ENCODE measurements around the gene TRIM46.

- TF ChIP-seq REST (IDR thresholded peaks at IDR 0.05; ENCODE audit: low read depth), result no peak
- TF ChIP-seq MAX (IDR thresholded peaks at IDR 0.05), result no peak
- TF ChIP-seq EP300 (IDR thresholded peaks at IDR 0.05; ENCODE audit: borderline replicate concordance), result no peak
- no peak for TF ChIP-seq USF1 (IDR thresholded peaks at IDR 0.05)
- no peak for TF ChIP-seq CEBPB (IDR thresholded peaks at IDR 0.05)
Observed at GRCh38 chr1:155130272-155131006, 43.2 kb upstream of the TRIM46 start.

All from Ishikawa (cell line).